Measurements from ENCODE around the gene SERPINB5. TPM values are rescaled to one million over a fixed set of nuclear protein-coding genes. Genes with fewer than 3 reads are reported as not detected.
A peak's percentile ranks its signal among the peaks of the same experiment; 100 is the strongest.

SERPINB5 gene, protein sequence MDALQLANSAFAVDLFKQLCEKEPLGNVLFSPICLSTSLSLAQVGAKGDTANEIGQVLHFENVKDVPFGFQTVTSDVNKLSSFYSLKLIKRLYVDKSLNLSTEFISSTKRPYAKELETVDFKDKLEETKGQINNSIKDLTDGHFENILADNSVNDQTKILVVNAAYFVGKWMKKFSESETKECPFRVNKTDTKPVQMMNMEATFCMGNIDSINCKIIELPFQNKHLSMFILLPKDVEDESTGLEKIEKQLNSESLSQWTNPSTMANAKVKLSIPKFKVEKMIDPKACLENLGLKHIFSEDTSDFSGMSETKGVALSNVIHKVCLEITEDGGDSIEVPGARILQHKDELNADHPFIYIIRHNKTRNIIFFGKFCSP
- 100 to 1,000 TPM; 298 to 404 (median 337) TPM for total RNA-seq

GRCh38 chr18:63476668-63477067, at the start of gene SERPINB5:
Gene SERPINB5, plus strand, starts transcription at chr18:63476958. Its CDS starts 7,471 bp downstream, at chr18:63484429.
- 58 to 79% methylated on average over 21 of the region's 21 CpGs for WGBS, 2 donors
- TF ChIP-seq POLR2A (IDR thresholded peaks at IDR 0.05): no peak
- TF ChIP-seq, protein P1, sequence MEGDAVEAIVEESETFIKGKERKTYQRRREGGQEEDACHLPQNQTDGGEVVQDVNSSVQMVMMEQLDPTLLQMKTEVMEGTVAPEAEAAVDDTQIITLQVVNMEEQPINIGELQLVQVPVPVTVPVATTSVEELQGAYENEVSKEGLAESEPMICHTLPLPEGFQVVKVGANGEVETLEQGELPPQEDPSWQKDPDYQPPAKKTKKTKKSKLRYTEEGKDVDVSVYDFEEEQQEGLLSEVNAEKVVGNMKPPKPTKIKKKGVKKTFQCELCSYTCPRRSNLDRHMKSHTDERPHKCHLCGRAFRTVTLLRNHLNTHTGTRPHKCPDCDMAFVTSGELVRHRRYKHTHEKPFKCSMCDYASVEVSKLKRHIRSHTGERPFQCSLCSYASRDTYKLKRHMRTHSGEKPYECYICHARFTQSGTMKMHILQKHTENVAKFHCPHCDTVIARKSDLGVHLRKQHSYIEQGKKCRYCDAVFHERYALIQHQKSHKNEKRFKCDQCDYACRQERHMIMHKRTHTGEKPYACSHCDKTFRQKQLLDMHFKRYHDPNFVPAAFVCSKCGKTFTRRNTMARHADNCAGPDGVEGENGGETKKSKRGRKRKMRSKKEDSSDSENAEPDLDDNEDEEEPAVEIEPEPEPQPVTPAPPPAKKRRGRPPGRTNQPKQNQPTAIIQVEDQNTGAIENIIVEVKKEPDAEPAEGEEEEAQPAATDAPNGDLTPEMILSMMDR (IDR thresholded peaks at IDR 0.05): no peak
- intact Hi-C loops (cut with DNase I; ENCODE audit: low total_unique reads): no loop called here
- H3K4me3 ChIP-seq (ENCODE audit: low read depth, poor library complexity, severe bottlenecking): no peak within 1 kb of the TSS
- DNase-seq (ENCODE audit: low spot score in 2 of 2): peak; percentile 84 to 94

DNA sequence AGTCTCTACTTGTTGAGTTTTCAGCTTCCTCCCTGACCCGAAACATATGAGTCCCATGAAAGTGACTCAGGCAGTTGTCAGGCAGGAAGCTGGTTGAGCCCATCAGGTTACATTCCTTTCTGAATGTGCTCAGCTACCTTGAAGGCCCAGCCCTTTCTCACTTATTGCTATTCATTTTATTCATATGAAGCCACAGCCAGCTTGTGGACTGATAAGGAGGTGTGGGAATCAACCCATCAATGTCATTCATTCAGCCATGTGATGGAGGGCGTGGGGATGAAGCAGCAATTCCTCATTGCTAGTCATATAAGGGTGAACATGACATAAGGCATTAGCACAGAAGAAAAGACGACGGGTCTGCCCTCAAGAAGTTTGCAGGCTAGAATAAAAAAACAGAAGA, 49.2 kb upstream of the SERPINB5 start:
- peak in 1 of 2 donors; percentile 58 for DNase-seq (ENCODE audit: low spot score in 2 of 2)
- intact Hi-C loops (cut with DNase I; ENCODE audit: low total_unique reads): loop anchor here (10.0 kb wide), 1 partner anchor 83 kb away; no protein-coding TSS in a partner anchor
- TF ChIP-seq, protein P1 (IDR thresholded peaks at IDR 0.05): no peak
- no peak for TF ChIP-seq POLR2A (IDR thresholded peaks at IDR 0.05)
- 33 to 60% methylated on average over 4 of the region's 4 CpGs for WGBS, 2 donors
- H3K4me3 ChIP-seq (ENCODE audit: low read depth, poor library complexity, severe bottlenecking): no peak overlapping the region

DNA sequence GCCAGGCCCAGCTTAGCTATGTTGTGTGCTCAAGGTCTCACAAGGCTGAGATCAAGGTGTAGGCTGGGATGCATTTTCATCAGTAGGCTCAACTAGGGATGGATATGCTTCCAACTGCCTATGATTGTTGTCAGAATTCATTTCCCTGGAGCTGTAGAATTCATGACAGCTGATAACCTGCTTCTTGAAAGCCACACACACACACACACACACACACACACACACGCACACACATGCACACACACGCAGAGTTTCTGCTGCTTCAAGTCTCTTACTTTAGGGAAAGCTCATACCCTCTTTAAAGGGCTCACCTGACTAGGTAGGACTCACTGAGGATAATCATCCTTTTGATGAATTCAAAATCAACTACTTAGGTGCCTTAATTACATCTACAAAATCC, 46.2 kb upstream of the SERPINB5 start:
- intact Hi-C loops (cut with DNase I; ENCODE audit: low total_unique reads): no loop called here
- no peak for DNase-seq (ENCODE audit: low spot score in 2 of 2)
- no peak for TF ChIP-seq POLR2A (IDR thresholded peaks at IDR 0.05)
- TF ChIP-seq, protein P1 (IDR thresholded peaks at IDR 0.05): no peak
- no peak overlapping the region for H3K4me3 ChIP-seq (ENCODE audit: low read depth, poor library complexity, severe bottlenecking)
- WGBS, 2 donors: 72 to 82% methylated on average over 2 of the region's 2 CpGs

- DNase-seq (ENCODE audit: low spot score in 2 of 2): no peak
- whole genome bisulfite sequencing, 2 donors: 66 to 78% methylated on average over 1 of the region's 1 CpG
- H3K4me3 ChIP-seq (ENCODE audit: low read depth, poor library complexity, severe bottlenecking): no peak overlapping the region
- intact Hi-C loops (cut with DNase I; ENCODE audit: low total_unique reads): no loop called here
- no peak for TF ChIP-seq POLR2A (IDR thresholded peaks at IDR 0.05)
- TF ChIP-seq, protein P1 (IDR thresholded peaks at IDR 0.05): no peak
Measured at GRCh38 chr18:63431180-63431579, 45.6 kb upstream of the SERPINB5 start.

- H3K4me3 ChIP-seq (ENCODE audit: low read depth, poor library complexity, severe bottlenecking): no peak overlapping the region
- no peak for TF ChIP-seq POLR2A (IDR thresholded peaks at IDR 0.05)
- TF ChIP-seq, protein P1 (IDR thresholded peaks at IDR 0.05): no peak
- WGBS, 2 donors: 18 to 21% methylated on average over 4 of the region's 4 CpGs
- intact Hi-C loops (cut with DNase I; ENCODE audit: low total_unique reads): no loop called here
- peak in 1 of 2 donors; percentile 67 for DNase-seq (ENCODE audit: low spot score in 2 of 2)
Measured at GRCh38 chr18:63433334-63433866, 43.4 kb upstream of the SERPINB5 start.
